ENCODE results near the gene SOX6.

DNA sequence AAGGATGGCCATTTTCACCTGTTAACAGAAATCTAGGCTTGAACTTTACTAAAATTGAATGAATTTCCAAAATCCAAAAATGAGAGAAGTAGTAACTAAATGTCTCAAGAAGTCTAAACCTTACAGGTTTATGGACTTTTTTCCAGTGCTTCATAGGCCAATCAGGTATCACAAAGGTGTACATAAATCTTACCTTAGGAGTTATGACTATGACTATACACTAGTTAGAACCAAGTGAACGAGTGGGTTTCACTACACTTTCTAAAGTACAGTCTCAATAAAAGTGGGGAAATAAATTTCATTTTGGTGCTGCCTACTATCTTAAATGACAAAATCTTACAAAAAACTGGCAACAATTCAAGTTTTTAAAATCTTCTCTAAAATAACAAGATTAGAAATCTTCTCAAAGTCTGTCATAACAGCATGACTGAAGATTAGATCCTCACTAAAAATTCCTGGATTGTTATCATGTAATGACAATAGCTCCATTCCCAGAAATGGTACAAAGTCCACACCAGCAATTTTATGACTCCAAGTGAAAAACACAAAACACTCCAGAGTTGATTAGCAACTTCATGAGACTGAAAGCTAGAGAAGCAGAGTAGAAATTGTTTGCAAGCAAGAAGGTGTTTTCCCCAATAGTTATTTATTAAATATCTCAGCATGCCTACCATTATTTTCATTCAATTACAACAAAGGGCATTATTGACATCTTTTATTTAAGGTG is 20.9 kb downstream of the SOX6 start:
- TF ChIP-seq, protein P1, sequence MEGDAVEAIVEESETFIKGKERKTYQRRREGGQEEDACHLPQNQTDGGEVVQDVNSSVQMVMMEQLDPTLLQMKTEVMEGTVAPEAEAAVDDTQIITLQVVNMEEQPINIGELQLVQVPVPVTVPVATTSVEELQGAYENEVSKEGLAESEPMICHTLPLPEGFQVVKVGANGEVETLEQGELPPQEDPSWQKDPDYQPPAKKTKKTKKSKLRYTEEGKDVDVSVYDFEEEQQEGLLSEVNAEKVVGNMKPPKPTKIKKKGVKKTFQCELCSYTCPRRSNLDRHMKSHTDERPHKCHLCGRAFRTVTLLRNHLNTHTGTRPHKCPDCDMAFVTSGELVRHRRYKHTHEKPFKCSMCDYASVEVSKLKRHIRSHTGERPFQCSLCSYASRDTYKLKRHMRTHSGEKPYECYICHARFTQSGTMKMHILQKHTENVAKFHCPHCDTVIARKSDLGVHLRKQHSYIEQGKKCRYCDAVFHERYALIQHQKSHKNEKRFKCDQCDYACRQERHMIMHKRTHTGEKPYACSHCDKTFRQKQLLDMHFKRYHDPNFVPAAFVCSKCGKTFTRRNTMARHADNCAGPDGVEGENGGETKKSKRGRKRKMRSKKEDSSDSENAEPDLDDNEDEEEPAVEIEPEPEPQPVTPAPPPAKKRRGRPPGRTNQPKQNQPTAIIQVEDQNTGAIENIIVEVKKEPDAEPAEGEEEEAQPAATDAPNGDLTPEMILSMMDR (IDR thresholded peaks at IDR 0.05) = no peak
- TF ChIP-seq POLR2A (IDR thresholded peaks at IDR 0.05) = no peak

All from right lobe of liver (tissue), 4 donors.